GM21390 (cell line): ENCODE measurements around the gene PLXNB3.

ENCODE experiments used
- ATAC-seq: cut with Tn5 transposase; IDR thresholded peaks from one replicate; pipeline ENCODE4 v1.9.1; 2021; ENCODE audit not compliant: unreplicated experiment

Gene PLXNB3

DNA sequence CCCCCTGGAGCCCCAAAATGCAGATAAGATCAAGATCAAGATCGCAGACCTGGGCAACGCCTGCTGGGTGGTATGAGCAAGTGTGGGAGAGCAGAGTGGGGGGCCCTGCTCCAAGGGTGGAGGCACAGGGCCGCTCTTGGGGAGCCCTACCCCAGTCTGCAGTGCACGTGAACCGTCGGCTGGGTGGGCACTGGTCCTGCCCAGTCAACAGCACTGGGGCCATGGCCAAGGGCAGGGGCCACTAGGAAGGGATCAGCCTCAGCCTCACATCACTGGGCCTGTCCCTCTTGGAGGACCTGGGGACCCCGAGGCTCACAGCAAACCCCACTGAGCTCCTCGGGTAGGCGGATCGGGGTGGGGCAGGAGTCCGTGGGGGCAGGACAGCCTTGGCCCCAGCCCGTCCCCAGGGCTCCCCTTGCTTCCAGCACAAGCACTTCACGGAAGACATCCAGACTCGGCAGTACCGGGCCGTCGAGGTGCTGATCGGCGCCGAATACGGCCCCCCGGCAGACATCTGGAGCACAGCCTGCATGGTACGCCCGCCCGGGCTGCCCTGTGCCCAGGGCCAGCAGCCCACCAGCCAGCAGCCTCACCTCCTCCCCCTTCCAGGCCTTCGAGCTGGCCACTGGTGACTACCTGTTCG lies 20.4 kb downstream of the PLXNB3 start:
- no peak for ATAC-seq

- no peak for ATAC-seq
These were observed 22.6 kb downstream of the PLXNB3 start for GRCh38 chrX:153786669-153787068.

- ATAC-seq, result no peak
These were observed 25.6 kb downstream of the PLXNB3 start for GRCh38 chrX:153789654-153790053.

GRCh38 chrX:153791104-153791852 lies 27.2 kb downstream of the PLXNB3 start:
- no peak for ATAC-seq

DNA sequence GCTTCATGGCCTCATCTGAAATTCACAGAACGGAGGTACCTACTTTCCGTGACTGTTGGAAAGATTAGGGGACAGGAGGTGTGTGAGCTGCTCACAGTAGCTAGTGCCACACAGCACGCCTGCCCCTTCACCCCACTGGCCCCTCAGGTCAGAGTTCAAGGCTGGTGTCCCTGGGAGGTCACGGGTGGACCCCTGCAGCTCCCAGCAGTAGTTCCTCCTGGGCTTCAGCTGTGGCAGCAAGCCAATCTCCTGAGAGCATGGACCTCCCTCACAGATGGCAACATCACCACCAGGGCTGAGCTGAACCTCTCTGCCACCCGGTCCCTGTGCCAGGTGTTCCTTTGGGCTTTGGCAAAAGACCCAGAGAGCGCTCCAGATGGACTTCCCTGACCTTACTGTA lies 28.3 kb downstream of the PLXNB3 start:
- no peak for ATAC-seq

DNA sequence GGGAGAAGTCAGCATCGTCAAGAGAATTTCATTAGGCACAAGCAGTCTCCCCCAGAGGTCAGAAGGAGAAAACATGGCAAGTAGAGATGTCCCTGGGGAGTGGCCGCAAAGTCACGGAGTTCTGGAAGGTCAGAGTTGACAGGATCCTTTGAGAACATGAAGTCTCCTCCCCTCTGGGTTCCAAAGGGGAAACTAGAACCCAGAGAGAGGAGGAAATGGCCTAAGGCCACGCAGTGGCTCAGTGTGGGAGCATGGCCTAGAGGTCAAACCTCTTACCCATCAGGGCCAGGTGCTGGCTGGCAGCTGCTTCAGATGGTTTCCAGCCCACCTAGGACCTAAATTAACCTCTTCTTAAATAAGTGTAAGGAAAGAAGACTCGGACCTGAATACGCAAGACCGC lies 29.2 kb downstream of the PLXNB3 start:
- ATAC-seq, result no peak

DNA sequence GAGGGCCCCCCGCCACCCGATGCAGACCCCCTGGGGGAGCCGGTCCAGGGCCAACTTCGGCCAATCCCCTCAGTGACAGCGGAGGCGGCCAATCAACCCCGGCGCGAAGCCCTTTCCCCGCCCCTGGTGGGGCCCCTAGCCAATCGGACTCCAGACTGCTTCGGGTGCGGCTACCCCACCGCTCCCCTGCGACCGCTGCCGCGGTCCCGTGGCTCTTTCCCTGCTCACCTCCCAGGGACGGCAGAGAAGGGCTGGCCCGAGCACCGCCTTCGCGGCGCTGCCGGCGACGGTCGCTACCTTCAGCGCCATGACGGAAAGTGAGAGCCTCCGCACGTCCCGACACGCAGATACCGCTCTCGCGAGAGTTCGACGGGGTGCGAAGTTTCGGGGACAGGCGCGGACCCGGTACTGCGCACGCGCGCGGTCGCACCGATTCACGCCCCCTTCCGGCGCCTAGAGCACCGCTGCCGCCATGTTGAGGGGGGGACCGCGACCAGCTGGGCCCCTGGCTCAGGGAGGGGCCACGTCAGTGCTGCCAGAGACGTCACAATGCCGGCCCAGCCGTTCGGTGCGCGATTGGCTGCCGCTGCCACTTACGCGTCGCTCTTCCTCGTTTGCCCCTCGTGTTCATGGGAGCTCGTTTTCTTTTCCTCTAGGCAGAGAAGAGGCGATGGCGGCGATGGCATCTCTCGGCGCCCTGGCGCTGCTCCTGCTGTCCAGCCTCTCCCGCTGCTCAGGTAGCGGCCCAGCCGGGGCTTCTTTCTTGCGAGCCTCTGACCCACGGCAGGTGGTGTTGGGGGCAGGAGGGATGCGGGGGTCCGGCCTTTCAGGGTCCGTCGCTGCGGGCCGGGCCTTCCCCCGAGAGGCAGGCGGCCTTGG lies 30.2 kb downstream of the PLXNB3 start, which contains the start of the genes IDH3G and SSR4:
Gene IDH3G (minus strand): TSS at position 358 of the 879 bp plus-strand sequence. CDS start 49 bp downstream, at position 309.
Gene SSR4 (plus strand): TSS at position 651 of the 879 bp plus-strand sequence. CDS start 20 bp downstream, at position 671.
- ATAC-seq, result peak; percentile 91

GRCh38 chrX:153794897-153795816 lies 31.1 kb downstream of the PLXNB3 start:
- ATAC-seq, result no peak

DNA sequence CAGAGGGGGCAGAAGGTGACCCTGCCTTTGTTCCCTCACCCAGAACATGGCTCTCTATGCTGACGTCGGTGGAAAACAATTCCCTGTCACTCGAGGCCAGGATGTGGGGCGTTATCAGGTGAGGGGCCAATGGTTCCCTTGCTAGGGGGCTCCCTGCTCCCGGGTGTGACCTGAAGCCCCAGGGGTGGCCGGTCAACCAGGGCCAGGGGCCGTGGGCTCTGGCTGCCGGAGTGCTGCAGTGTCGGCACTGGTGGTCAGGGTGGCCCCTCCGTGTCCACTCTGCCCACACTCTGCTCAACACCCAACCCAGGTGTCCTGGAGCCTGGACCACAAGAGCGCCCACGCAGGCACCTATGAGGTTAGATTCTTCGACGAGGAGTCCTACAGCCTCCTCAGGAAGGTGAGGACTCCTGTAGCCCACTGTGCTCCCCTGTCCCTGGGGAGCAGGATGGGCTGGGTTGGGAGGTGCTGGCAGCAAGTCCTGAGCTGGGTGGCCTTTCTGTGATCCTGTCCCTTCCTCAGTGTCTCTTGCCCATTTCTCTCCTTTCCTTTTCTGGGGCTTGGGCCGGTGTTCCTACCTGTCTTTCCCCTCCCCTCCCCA lies 33.5 kb downstream of the PLXNB3 start:
- ATAC-seq, result no peak

DNA sequence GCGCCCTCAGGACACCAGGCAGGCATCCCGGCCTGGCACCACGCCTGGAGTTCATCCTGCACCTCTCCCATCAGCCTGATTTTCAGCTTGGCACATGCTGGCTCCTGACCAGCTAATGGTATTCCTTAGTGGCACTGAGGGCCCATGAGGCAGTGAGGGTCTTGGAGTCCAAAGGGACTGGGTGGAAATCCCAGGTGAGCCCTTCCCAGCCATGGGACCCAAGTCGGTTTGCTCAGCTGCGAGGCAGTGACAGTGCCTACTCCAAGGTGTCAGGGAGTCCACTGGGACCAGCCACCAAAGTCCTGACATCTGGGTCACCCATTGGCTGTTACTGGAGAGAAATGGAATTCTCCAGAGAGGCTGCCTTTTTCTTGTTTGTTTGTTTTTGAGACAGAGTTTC lies 35.3 kb downstream of the PLXNB3 start:
- ATAC-seq, result no peak

- ATAC-seq, result no peak
These were observed 36.2 kb downstream of the PLXNB3 start for GRCh38 chrX:153800177-153800722.

GRCh38 chrX:153800746-153801145 lies 36.7 kb downstream of the PLXNB3 start:
- no peak for ATAC-seq

DNA sequence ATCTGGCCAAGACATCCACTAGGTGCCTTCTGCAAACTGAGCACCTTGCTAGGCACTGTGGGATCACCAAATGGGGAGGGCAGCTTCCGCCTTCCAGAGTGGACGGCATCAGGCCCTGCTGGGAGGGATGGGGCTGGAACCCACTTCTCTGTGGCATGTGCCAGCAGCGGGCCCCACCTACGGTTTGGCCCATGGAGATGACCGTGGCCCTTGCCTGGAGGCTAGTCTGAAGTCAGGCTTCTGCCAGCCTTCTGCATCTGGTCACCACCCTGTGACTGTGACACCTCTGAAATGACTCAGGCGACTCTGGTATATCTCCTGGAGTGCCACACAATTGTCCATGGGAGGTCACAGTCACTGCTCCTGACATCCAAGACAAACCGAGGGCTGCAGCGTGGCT lies 37.6 kb downstream of the PLXNB3 start:
- no peak for ATAC-seq

- ATAC-seq, result no peak
These were observed 38.5 kb downstream of the PLXNB3 start for GRCh38 chrX:153802513-153803045.

DNA sequence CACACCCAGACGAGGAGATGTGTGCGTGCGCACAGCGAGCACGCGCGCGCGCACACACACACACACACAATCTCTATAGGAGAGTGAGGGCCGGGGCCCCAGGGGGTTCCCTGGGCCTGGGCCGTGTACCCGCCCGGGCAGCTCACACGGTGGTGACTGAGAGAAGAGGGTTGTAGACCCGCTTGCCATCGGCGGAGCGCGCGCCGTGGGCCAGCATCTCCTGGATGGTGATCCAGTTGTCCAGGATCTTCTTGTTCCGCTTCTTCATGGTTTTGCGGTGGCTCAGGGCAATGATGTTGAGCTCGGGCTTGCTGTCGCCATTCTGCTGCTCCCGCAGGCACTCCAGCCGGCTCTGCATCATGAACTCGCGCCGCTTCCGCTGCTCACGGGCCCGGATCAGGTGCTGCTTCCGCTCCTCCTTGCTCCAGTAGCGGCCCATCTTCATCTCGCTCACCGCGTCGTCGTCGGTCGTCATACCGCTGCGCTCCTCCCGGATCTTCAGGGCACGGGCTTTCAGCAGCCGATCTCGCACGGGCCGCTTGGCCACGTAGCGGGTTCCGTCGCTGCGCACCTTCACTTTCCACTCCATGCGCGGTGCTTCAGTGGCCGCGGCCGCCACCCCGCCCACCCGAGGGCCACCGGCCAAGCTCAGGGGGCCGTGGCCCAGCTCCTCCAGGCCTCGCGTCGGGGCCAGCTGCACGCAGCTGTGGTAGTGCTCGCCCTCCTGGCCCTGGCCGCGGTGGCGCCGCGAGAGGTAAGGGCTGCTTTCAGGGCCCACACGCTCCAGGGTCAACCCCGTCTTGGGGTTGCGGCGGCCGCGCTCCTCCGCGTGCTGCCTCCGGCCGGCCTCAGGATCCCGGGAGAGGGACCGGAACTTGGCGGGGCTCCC lies 39.4 kb downstream of the PLXNB3 start:
- ATAC-seq, result no peak

DNA sequence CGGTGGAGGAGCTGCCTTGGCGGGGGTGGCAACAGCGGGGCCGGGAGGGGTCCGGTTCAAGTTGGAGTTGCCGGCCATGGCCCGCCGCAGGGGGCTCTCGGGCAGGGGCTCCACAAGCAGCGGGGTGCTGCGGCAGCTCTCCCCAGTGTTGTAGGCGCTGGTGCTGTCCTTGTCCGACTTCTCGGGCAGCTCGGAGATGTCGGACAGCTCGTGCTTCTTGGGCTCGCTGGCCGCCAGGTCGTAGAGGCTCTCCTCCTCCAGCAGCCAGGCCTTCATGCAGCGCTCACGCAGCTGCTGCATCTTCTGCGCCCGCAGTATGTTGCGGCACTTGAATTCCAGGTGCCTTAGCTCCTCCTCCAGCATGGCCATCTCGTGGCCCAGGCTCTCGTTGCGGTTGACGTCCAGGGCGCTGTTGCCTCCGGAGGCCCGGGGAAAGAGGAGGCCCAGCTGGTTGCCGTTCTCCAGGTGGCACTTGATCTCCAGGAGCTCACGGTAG lies 40.1 kb downstream of the PLXNB3 start:
- ATAC-seq, result no peak

DNA sequence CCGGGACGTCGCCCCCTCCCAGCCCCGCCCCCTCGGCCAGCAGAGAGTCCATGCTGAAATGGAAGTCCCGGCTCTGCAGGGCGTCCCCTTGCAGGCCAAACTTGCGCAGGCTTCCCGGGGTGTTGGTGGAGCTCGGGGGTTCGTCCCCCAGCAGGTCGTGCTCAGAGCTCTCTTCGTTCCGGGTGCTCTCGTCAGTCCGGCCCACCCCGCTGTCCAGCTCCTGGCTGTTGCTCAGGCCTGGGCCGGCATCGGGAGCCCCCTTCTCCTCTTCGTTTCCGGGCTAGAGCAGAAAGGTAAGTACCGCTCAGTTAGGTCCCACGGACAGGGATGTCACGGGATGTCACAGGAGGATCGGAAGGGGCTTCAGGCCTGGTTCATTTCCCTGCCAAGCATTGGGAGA lies 40.6 kb downstream of the PLXNB3 start:
- no peak for ATAC-seq

DNA sequence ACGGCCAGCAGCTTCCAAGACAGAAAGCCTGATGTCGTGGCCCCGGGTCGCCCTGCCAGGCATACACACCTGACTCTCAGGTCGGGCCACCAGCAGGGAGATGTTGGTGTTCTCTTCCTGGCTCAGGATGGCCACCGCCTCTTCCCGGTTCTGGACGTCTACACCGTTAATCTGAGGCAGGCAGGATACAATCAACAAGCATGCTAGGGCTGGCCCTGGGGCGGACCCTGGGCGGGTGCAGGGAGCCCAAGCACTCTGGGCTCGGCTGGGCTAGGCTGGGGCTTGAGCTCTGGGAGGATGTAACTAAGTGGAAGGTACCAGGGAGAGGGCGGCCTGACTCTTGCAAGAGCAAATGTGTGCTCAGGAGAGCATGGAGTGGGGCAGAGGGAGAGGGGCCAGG lies 41.4 kb downstream of the PLXNB3 start:
- no peak for ATAC-seq
